ENCODE measurements around the gene GATAD2A. TPM values are rescaled to one million over a fixed set of nuclear protein-coding genes. Genes with fewer than 3 reads are reported as not detected.
"Not testable (repeated sequence)": the region's sequence is repeated elsewhere in the genome, so short reads cannot be mapped to it uniquely, and the experiment has no call there.

GATAD2A gene
- total RNA-seq, 1 donor = 44.5 TPM

DNA sequence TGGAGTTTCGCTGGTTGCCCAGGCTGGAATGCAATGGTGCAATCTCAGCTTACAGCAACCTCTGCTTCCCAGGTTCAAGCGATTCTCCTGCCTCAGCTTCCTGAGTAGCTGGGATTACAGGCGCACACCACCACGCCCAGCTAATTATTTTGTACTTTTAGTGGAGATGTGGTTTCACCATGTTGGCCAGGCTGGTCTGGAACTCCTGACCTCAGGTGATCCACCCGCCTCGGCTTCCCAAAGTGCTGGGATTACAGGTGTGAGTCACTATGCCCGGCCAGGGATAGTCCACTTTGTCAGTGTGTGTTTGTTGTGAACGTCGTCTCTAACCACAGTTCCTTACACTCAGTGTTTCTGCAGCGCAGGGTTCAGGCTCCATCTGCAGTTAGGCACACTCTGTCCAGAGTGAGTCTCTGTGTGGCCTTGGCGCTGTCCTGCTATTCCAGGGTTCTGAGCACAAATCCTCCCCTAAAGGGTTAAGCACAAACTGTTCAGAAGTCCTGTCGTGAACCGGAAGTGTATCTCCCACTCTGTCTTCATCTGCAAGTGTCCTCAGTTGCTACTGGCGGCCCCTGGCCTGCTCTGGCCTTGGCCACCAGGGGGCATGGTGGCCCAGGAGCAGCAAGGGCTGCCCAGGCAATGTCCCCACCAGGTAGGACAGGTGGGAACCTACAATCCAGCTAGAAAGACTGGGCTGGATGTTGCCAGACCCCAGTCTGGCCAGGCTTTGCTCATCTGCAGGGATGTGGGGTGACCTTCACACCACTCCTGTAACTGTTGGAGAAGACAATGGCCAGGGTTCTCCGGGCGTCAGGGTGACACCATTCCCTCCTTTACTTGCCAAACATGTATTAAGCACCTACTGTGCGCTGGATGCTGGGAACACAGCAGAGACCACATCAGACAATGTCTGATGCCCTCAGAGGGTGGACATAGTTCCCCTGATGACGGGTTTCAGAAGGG is 38.8 kb upstream of the GATAD2A start:
- no peak overlapping the region for H3K4me3 ChIP-seq (ENCODE audit: low read depth, low read length)
- peak; percentile 92 for TF ChIP-seq CTCF (IDR thresholded peaks at IDR 0.05; ENCODE audit: insufficient read depth, low read depth, low read length)
- peak; percentile 80 for DNase-seq (ENCODE audit: low read depth)

DNA sequence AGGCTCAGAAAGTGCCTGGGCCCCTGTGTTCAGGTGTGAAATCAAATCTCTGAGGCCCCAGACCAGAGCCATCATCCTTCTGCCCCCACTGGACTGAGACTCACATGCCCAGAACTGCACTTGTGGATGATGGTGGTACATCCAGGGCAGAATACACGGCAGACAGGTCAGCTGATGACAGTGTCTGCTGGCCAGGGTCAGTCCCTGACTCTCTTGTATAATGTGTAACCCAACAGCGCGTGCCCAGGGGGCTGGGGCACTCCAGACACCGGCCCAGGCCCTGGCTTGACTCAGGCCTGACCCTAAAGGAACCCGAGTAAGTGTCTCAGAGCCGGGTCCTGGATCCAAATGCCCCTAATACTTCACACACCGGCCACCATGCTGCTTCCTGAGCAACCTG is 37.4 kb upstream of the GATAD2A start:
- no peak for TF ChIP-seq CTCF (IDR thresholded peaks at IDR 0.05; ENCODE audit: insufficient read depth, low read depth, low read length)
- H3K4me3 ChIP-seq (ENCODE audit: low read depth, low read length) = no peak overlapping the region
- DNase-seq (ENCODE audit: low read depth) = no peak

DNA sequence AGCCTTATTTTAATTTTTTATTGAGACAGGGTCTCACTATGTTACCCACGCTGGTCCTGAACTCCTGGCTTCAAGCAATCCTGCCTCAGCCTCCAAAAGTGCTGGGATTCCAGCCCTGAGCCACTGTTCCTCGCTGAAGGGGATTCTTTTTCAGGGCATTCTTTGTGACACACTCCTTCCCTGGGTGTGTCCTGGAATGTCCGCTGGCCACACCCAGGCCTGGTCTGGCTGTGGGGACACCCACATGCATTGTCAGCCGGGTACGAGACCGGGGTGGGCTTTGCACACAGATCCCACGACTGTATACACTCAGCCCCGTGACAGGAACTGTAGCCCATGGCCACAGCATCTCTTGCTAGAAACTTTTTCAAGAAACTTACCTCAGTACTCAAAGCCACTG is 34.4 kb upstream of the GATAD2A start:
- TF ChIP-seq CTCF (IDR thresholded peaks at IDR 0.05; ENCODE audit: insufficient read depth, low read depth, low read length) = no peak
- no peak for DNase-seq (ENCODE audit: low read depth)
- H3K4me3 ChIP-seq (ENCODE audit: low read depth, low read length) = no peak overlapping the region

GRCh38 chr19:19372656-19373416 is 32.6 kb upstream of the GATAD2A start:
- peak; percentile 58 for DNase-seq (ENCODE audit: low read depth)
- no peak for TF ChIP-seq CTCF (IDR thresholded peaks at IDR 0.05; ENCODE audit: insufficient read depth, low read depth, low read length)
- H3K4me3 ChIP-seq (ENCODE audit: low read depth, low read length) = no peak overlapping the region

GRCh38 chr19:19379527-19379926 is 25.9 kb upstream of the GATAD2A start:
- TF ChIP-seq CTCF (IDR thresholded peaks at IDR 0.05; ENCODE audit: insufficient read depth, low read depth, low read length) = no peak
- H3K4me3 ChIP-seq (ENCODE audit: low read depth, low read length) = no peak overlapping the region

DNA sequence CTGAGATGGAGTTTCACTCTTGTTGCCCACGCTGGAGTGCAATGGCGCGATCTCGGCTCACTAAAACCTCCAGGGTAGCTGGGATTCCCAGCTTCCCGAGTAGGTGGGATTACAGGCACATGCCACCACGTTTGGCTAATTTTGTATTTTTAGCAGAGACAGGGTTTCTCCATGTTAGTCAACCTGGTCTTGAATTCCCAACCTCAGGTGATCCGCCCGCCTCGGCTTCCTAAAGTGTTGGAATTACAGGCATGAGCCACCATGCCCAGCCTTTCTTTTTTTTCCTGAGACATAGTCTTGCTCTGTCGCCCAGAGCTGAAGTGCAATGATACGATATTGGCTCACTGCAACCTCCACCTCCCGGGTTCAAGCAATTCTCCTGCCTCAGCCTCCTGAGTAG is 25.2 kb upstream of the GATAD2A start:
- not testable (repeated sequence) for DNase-seq (ENCODE audit: low read depth); H3K4me3 ChIP-seq (ENCODE audit: low read depth, low read length)

More at GRCh38 chr19:19379527-19379926, 25.9 kb upstream of the GATAD2A start:
- DNase-seq (ENCODE audit: low read depth) = no peak

Data from fibroblast of villous mesenchyme (primary cell).